GM21737 (cell line): ENCODE results near the gene SLC25A43.
A peak's percentile ranks its signal among the peaks of the same experiment; 100 is the strongest.
"Not testable (repeated sequence)": the region's sequence is repeated elsewhere in the genome, so short reads cannot be mapped to it uniquely, and the experiment has no call there.

Experiments used
- ATAC-seq: cut with Tn5 transposase; IDR thresholded peaks from one replicate; pipeline ENCODE4 v1.9.1; 2021; ENCODE audit warnings: mild to moderate bottlenecking, moderate library complexity; ENCODE audit not compliant: unreplicated experiment

SLC25A43 gene

GRCh38 chrX:119398974-119399771, at the start of gene SLC25A43:
TSS of gene SLC25A43 (plus strand) at chrX:119399336. CDS start at chrX:119399404, 68 bp downstream.
- ATAC-seq = peak; percentile 92

GRCh38 chrX:119359618-119360382, 39.3 kb upstream of the SLC25A43 start:
- ATAC-seq = no peak

GRCh38 chrX:119361451-119361850, 37.7 kb upstream of the SLC25A43 start:
- not testable (repeated sequence) for ATAC-seq

GRCh38 chrX:119362074-119362473, 37.1 kb upstream of the SLC25A43 start:
- ATAC-seq = not testable (repeated sequence)

- ATAC-seq = no peak
These were observed 35.7 kb upstream of the SLC25A43 start for GRCh38 chrX:119363391-119363790.

GRCh38 chrX:119371861-119372260, 27.3 kb upstream of the SLC25A43 start:
- not testable (repeated sequence) for ATAC-seq

- ATAC-seq = no peak
These were observed 24.4 kb upstream of the SLC25A43 start for GRCh38 chrX:119374736-119375135.

- ATAC-seq = no peak
These were observed 23.6 kb upstream of the SLC25A43 start for GRCh38 chrX:119375561-119375960.

- no peak for ATAC-seq
These were observed 22.8 kb upstream of the SLC25A43 start for GRCh38 chrX:119376312-119376711.

- ATAC-seq = no peak
These were observed 17.7 kb upstream of the SLC25A43 start for GRCh38 chrX:119381349-119381944.

GRCh38 chrX:119382606-119383005, 16.5 kb upstream of the SLC25A43 start:
- no peak for ATAC-seq

GRCh38 chrX:119386685-119387084, 12.5 kb upstream of the SLC25A43 start:
- not testable (repeated sequence) for ATAC-seq

- ATAC-seq = not testable (repeated sequence)
These were observed 11.7 kb upstream of the SLC25A43 start for GRCh38 chrX:119387426-119387825.

- no peak for ATAC-seq
These were observed 9.9 kb upstream of the SLC25A43 start for GRCh38 chrX:119389214-119389613.

- ATAC-seq = no peak
These were observed 9.2 kb upstream of the SLC25A43 start for GRCh38 chrX:119389871-119390501.

GRCh38 chrX:119391279-119391678, 7.9 kb upstream of the SLC25A43 start:
- ATAC-seq = no peak

- ATAC-seq = no peak
These were observed 6.0 kb upstream of the SLC25A43 start for GRCh38 chrX:119393144-119393543.

- ATAC-seq = no peak
These were observed 556 bp upstream of the SLC25A43 start for GRCh38 chrX:119398587-119398973.

- ATAC-seq = peak; percentile 17
These were observed 601 bp downstream of the SLC25A43 start for GRCh38 chrX:119399772-119400101.

GRCh38 chrX:119401569-119401968, 2.4 kb downstream of the SLC25A43 start:
- no peak for ATAC-seq

- no peak for ATAC-seq
These were observed 3.5 kb downstream of the SLC25A43 start for GRCh38 chrX:119402588-119402987.
